ENCODE measurements around the gene TESK2.

The TESK2 gene

GRCh38 chr1:45325851-45326506, 165.0 kb downstream of the TESK2 start:
- no peak for TF ChIP-seq CTCF (IDR thresholded peaks at IDR 0.05; ENCODE audit: insufficient read depth, low read depth, low read length, missing control alignments)
- no peak overlapping the region for H3K4me3 ChIP-seq (ENCODE audit: low read length)

GRCh38 chr1:45322486-45323040, 168.4 kb downstream of the TESK2 start:
- no peak for DNase-seq (ENCODE audit: low read depth)
- no peak overlapping the region for H3K4me3 ChIP-seq (ENCODE audit: low read length)
- no peak for TF ChIP-seq CTCF (IDR thresholded peaks at IDR 0.05; ENCODE audit: insufficient read depth, low read depth, low read length, missing control alignments)

More at GRCh38 chr1:45325851-45326506, 165.0 kb downstream of the TESK2 start:
- DNase-seq (ENCODE audit: low read depth), result no peak

GRCh38 chr1:45321444-45321843, 169.5 kb downstream of the TESK2 start:
- no peak for DNase-seq (ENCODE audit: low read depth)
- no peak for TF ChIP-seq CTCF (IDR thresholded peaks at IDR 0.05; ENCODE audit: insufficient read depth, low read depth, low read length, missing control alignments)
- no peak overlapping the region for H3K4me3 ChIP-seq (ENCODE audit: low read length)

GRCh38 chr1:45319761-45320160, 171.2 kb downstream of the TESK2 start:
- TF ChIP-seq CTCF (IDR thresholded peaks at IDR 0.05; ENCODE audit: insufficient read depth, low read depth, low read length, missing control alignments), result no peak

GRCh38 chr1:45317166-45317565, 173.8 kb downstream of the TESK2 start:
- TF ChIP-seq CTCF (IDR thresholded peaks at IDR 0.05; ENCODE audit: insufficient read depth, low read depth, low read length, missing control alignments), result no peak
- DNase-seq (ENCODE audit: low read depth), result no peak
- H3K4me3 ChIP-seq (ENCODE audit: low read length), result no peak overlapping the region

More at GRCh38 chr1:45319761-45320160, 171.2 kb downstream of the TESK2 start:
- DNase-seq (ENCODE audit: low read depth), result no peak
- no peak overlapping the region for H3K4me3 ChIP-seq (ENCODE audit: low read length)

GRCh38 chr1:45314266-45314665, 176.7 kb downstream of the TESK2 start:
- TF ChIP-seq CTCF (IDR thresholded peaks at IDR 0.05; ENCODE audit: insufficient read depth, low read depth, low read length, missing control alignments), result no peak
- H3K4me3 ChIP-seq (ENCODE audit: low read length), result no peak overlapping the region
- DNase-seq (ENCODE audit: low read depth), result no peak

- no peak for TF ChIP-seq CTCF (IDR thresholded peaks at IDR 0.05; ENCODE audit: insufficient read depth, low read depth, low read length, missing control alignments)
- no peak overlapping the region for H3K4me3 ChIP-seq (ENCODE audit: low read length)
- no peak for DNase-seq (ENCODE audit: low read depth)
These were observed 184.1 kb downstream of the TESK2 start for GRCh38 chr1:45306905-45307304.

Measured in epithelial cell of esophagus (primary cell).